GM21381 (cell line): ENCODE data around the gene WDR27.
"Not testable (repeated sequence)": the region's sequence is repeated elsewhere in the genome, so short reads cannot be mapped to it uniquely, and the experiment has no call there.

Source experiments
- ATAC-seq: cut with Tn5 transposase; IDR thresholded peaks from one replicate; pipeline ENCODE4 v1.9.1; 2021; ENCODE audit warnings: mild to moderate bottlenecking, moderate library complexity; ENCODE audit not compliant: unreplicated experiment

Gene WDR27

DNA sequence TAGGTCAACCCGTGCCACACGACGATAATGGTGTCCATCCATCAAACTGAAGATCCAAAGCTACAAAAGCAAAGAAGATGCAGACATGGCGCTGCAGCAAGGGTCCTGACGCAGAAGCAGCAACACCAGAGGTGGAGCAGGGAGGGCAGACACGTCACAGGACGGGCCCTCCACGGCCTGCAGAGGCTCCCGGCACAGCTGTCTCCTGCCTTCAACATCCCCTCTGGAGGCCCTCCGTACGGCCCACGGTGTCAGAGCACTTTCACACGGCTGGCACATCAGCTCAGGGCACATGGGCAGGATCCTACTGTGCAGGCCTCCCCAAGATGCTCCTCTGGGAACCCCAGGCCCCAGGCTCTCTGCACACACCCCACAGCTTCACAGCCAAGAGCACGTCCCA, 37.6 kb downstream of the WDR27 start:
- ATAC-seq = no peak

DNA sequence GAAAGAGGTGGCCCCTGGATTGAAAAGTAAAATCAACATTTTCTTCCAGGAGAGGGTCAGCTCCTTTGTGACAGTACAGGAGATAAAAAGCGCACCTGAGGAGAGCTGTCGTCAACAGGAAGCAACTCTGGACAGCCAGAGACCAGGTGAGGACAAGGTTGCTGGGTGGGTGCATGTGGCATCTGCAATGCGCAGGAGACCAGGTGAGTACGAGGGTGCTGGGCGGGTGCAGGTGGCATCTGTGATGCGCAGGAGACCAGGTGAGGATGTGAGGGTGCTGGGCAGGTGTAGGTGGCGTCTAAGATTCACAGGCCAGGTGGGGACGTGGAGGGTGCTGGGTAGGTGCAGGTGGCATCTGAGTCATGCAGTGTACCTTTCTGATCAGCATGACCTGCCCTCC, 38.4 kb downstream of the WDR27 start:
- no peak for ATAC-seq

DNA sequence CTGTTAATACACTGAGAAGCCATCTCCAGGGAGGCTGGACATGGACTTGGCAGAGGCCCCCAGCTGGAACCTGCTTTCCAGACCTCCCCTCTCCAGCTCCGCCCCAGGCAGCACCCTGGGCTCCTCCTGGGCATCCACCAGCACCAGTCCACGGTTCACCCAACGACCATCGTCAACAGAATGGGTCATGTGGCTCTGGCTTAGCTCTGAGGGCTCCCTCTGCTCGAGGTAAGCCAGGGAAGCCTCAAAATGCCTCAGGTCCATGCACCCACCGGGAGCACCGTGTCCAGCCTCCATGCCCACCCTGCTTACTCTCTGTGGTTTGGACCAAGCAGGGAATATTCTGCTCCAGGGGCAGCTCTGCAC, 40.5 kb downstream of the WDR27 start:
- ATAC-seq = no peak

DNA sequence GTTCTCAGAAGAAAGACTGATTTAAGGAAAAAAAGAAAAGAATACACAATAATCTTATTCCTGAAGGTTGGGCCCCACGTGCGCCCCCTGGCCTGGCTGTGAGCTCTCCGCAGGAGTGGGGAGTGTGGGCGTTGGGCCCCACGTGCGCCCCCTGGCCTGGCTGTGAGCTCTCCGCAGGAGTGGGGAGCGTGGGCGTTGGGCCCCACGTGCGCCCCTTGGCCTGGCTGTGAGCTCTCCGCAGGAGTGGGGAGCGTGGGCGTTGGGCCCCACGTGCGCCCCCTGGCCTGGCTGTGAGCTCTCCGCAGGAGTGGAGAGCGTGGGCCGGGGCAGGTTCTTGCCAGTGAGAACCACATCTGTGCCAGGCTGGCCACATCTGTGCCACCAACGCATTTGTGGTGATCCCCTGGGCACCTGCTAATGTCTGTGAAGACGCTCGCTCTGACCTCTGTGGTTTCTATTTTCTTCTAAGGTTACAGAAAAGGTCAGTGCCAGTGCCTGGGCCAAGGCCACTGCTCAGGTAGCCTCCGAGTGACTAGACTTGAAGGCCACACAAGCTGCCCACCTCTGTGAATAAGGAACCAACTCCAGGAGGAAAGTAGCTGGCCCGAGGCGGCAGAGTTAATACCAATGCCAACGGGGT, 41.0 kb downstream of the WDR27 start:
- no peak for ATAC-seq

DNA sequence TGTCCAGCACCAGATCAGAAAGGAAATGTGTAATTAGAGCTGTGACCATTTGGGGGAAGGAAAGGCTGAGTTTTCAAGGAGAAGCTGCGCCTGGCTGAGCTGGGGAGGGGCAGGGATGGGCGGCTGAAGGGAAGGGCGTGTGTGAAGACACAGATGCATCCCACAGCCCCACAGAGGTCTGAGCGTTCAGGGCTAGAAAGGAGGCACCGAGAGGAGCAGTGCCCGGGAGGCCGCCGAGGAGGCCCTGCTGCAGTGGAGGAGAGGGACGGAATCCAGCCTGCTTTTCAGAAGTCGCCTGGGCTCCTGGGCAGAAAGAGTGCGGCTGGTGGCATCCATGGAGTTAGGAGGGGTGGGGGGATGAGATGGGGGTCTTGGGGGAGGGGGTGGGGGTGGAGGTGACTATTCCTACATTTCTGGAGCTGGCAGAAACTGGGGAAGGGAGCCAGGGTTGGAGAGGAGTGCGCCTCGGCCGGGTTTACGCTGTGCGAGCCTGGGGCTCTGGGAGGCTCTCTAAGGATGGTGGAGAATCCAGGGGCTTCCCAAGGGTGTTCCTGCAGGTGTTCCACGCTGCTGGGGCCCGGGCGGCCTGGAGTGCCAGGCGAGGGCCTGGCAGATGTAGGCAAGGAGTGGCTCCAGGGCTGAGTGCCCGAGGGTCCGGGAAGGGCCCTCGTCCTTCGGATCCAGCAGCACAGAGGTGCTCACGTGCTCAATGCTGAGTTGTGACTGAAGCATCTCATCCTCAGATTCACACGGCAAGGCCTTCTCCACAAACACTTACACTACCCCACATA, 41.8 kb downstream of the WDR27 start:
- ATAC-seq = no peak

DNA sequence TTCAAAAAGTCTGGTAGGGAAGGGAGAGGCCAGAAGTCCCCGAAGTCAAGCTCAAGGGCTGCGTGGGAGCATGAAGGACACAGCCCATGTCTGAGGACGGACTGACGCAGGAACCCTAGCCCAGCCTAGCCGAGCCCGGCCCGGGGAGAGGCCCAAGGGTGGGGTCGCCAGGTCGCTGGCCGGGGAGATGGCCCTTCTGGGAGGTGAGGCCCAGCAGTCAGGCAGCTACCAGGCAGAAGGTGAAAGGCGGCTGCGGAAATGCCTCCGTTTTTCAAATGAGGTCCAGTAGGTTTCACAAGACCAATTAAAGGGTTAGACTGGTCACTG, 44.6 kb downstream of the WDR27 start:
- no peak for ATAC-seq

DNA sequence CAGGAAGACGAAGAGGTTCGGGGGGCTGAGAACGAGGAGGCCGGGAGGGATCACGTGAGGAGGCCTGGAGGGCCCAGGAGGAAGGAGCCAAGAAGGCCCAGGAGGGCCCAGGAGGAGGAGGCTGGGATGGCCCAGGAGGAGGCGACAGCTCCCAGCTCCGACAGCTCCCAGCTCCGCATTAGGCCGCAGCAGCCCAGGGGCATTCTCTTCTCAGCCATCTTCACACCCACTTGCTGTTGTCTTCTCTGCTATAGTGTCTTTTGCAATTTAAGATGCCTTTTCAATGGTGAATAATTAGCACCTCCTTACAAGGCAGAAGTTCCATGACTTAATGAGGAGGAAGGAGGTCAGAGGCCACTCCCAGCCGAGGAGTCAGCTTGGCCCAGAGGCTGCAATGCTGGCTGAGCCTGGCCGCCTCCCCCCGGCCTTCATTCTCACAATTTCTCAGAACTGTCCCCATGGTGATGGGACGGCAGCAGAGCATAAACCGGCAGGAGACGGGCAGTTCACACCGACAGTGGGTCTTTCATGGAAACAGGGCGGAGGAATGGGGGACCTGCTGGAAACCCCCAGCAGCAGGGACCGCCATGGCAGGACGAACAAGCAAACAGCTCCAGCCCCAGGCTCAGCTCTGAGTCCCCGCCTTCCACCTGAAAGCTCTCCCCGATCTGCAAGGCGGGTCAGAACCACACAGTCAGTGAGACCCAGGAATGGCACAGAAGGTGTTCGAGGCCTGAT, 45.1 kb downstream of the WDR27 start:
- ATAC-seq = no peak

DNA sequence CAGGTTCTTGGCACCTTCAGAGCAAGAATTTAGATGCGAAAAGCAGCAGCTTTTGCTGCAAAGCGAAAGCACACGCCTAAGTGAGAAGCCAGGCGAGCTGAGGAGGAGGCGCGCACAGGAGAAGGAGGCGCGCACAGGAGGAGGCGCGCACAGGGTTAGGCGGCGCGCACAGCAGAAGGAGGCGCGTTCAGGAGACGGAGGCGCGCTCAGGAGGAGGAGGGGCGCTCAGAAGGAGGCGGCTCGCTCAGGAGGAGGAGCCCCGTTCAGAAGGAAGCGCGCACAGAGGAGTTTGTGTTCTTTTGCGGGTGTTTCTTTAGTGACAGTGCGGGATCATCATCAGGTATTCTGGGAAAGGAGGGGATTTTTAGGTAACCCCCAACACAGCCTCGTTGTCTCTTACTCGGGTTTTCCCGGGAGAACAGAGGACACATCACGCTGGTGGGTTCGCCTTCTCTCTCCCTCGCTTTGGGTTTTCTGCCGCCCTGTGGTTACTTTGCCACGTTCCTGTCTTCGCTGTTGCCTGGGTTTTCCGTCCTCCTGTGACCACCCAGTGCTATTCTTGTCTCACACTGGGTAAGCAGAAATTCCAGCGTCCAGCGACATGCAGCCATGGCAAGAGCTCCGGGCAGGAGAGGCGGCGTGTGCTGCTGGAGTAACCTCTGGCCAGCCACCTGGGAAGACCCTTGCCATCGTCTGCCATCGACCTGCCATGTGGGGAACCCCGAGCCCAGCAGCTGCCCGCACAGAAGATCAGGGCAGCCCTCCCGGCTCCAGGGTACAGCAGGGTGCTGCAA, 47.0 kb downstream of the WDR27 start:
- ATAC-seq = peak; percentile 89

DNA sequence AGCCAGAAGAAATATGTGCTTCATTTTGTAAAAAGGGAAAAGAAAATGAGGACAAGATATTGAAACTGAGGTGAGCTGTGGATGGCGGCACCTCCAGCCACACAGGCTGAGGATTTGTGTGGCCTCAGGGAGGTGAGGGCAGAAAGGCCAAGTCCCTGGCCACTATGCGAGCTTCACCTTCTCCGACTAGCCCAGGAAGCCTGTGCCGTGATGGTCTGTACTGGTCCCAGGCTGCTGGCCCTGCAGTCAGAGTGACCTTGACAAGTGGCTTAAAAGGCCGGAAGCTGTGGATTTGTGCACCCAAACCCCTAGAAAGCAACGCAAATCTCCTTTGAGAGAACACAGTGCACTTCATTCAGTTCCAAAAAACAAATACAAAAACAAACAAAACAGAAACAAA, 48.1 kb downstream of the WDR27 start:
- ATAC-seq = no peak

DNA sequence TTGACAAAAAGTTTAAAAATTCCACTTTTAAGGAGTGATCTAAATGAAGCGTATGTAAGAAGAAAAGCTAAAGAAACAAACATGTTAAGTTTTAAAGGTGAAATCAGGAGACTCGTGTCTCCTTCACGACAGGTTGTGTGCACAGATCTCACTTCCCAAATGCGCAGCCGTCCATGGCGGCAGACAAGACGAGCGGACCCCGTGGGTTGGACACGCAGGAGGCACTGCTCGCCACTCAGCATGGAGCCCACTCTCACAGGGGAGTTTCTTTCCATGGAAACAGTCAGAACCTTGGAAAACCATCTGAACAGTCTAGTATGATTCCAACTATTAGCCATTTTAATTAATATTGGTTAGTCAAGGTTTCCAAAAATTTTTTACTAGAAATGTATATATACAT, 48.9 kb downstream of the WDR27 start:
- no peak for ATAC-seq

DNA sequence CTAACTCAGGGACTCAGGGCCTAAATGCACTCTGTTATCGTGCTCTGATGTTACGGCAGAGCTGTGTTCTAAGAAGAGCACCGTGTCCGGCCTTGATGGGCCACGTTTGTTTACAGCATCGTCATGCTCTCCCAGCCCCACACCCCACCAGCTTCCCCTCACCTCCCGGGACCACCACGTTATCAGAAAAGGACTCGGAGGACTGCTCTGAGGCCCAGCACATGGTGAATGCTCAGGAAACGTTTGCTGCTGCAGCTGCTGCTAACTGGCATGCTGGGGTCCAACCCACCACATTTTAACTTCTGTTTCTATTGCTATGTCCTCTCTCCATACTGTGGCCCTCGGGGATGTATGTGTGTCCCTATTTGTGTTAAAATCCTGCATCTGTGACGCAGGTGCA, 50.3 kb downstream of the WDR27 start:
- ATAC-seq = no peak

DNA sequence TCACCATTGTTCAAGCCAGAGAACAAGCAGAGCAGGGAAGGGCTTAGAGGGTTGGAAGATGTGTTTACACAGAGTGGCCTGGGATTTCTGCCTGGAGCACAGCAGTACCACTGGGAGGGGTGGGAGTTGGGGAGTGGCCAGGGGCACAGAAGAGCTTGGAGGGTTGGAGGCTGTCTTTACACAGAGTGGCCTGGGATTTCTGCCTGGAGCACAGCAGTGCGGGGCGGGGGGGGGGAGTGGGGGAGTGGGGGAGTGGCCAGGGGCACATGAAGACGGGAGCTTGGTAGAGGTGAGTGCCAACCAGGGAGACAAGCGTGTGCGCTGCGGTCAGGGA, 50.9 kb downstream of the WDR27 start:
- no peak for ATAC-seq

DNA sequence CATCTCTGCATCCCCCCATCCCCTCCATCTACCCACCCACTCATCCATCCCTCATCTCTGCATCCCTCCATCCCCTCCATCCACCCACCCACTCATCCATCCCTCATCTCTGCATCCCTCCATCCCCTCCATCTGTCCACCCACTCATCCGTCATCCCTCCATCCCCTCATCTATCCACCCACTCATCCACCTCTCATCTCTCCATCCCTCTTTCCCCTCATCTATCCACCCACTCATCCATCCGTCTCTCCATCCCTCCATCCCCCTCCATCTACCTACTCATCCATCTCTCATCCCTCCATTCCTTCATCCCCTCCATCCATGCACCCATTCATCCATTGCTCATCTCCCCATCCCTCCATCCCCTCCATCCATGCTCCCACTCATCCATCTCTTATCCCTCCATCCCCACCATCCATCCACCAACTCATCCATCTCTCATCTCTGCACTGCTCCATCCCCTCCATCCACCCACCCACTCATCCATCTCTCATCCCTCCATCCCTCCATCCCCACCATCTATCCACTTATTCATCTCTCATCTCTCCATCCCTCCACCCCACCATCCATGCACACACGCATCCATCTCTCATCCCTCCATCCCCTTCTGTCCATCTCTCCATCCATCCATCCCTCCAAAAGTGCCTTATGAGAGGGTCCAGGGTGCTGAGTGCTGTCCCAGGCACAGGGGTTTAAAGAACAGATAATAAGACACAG, 51.4 kb downstream of the WDR27 start:
- no peak for ATAC-seq

DNA sequence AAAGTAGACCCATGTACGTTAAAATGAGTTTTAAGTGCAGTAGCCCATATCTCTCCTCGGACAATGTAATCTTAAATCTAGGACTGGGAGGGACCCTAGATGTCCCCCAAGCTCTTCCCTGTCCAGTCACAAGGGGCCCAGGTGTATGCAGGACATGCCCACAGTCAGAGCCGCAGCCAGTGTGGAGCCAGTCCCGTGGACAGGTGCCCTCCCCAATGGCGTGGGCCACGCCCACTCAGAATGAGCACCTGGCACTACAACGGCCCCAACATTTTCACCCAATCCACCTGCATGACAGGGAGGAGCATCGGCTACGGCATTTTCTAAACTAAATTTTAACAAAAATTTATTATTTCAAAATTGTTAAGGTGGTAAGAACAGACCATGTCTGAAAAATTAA, 53.2 kb downstream of the WDR27 start:
- no peak for ATAC-seq

DNA sequence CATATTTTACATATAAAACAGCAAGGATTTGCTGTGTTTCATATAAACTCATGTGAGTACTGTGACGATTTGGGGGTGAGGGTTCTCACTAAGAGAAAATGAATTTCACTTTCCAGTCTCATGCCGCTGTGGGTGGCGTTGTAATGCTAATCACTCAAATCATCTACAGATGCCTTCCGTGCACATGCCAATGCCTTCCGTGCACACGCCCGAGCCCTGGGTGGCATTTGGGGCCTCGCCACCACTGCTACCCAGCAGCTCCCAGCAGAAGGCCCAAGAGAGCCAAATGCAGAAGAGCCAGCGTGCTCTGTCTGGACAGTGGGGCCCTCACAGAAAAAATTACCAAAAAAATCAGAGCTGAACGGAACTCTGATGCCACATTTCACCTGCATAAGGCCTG, 53.7 kb downstream of the WDR27 start:
- no peak for ATAC-seq

DNA sequence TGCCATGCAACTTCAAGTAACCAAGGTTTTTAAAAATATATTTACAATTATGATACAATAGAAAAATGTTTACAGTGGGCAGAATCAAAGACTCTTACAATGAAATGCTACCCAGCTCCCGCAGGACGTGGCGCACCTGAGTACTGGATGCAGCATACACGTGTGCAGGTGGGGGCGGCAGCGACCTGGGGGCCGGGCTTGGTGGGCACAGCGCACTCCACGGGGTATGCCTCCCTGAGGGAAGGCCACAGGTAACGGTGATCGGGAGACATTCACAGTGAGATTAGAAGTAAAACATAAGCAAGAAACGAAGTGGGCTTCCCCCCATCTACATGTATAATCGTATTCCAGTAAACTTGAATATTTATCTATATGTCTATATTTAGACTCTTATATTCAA, 54.2 kb downstream of the WDR27 start:
- no peak for ATAC-seq

DNA sequence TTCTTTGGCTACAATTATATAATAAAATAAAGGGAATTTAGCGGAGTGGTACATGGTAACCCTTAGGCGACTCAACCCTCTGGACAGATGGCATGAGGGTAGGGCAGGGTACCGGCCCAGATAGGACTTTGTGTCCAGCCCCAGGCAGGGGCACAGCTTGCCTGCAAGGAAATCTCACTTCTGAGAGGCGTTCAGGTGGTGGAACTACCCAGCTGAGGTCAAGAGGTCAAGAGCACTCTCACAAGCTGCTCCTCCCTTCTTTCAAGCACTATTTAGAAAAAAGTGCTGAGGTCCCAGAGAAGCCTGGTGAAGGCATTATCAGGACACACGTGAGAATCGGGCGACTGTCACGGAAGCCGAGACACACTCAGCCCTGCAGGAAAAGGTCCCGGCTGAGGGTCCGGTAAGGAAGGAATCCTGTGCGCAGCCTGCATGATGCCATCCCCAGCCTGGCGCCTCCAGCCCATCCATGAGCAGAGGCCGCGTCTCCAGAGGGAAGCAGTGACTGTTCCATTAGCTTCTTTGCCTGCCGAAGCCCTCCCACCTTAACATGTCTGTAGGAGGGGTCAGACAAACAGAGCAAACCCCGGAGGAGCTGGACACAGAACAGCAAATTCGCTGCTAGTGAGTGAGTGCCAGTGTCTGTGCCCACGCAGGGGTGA, 54.8 kb downstream of the WDR27 start:
- ATAC-seq = no peak

DNA sequence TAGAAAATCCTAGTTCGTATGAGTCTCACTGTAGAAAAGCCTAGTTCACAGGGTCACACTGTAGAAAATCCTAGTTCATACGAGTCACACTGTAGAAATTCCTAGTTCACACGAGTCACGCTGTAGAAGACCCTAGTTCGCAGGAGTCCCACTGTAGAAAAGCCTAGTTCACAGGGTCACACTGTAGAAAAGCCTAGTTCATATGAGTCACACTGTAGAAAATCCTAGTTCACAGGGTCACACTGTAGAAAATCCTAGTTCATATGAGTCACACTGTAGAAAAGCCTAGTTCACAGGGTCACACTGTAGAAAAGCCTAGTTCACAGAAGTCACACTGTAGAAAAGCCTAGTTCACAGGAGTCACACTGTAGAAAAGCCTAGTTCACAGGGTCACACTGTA, 56.4 kb downstream of the WDR27 start:
- not testable (repeated sequence) for ATAC-seq

DNA sequence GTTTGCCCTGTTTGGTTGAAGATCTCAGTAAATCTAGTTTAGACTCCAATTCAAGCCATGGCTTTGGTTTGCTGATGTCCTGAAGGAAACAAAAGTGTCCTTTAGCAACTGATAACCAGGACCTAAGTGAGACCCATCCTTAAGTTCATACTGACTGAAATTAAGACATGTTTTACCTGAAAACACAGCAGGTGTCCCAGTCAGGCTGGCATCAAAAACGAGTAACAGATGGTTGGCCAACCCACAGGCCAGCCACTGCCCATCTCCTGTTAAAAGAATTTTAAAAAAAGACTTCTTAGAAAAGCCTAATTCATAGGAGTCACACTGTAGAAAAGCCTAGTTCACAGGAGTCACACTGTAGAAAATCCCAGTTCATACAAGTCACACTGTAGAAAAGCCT, 58.3 kb downstream of the WDR27 start:
- ATAC-seq = no peak

DNA sequence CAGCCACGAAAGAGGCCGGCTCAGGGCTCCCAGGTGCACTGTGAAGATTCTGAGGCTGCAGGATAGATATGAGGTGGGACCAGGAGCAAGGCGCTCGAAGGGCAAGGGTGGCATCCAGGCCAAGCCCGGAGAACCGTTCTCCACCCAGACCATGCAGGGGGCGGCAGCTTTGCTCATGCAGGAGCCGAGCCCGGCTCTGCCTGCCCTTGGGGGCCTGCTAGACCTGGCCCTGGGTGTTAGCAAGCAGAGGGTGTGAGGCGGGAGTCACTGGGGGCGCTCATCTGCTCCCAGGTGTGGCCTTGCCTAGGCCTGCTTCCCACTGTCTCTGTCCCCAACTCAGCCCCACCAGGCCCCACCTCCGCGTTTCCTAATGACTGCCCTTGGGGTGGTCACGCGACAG, 59.4 kb downstream of the WDR27 start:
- no peak for ATAC-seq
